Suprapubic skin (tissue), 4 donors: ENCODE measurements around the gene LEKR1. TPM values are rescaled to one million over a fixed set of nuclear protein-coding genes. Genes with fewer than 3 reads are reported as not detected.
"Not testable (repeated sequence)": the region's sequence is repeated elsewhere in the genome, so short reads cannot be mapped to it uniquely, and the experiment has no call there.

Experiments
- DNase-seq, 2 donors: peaks; one replicate each; pipeline ENCODE4 v3.0.0-alpha.2; 2019; ENCODE audit warnings: low spot score in 2 of 2
- H3K27ac ChIP-seq: fragments of 200-600 bp; sonication (generic); one replicate; pipeline ENCODE4 v1.5.1; 2019
- H3K27me3 ChIP-seq: fragments of 200-600 bp; sonication (generic); one replicate; pipeline ENCODE4 v1.5.1; 2019
- H3K36me3 ChIP-seq: fragments of 200-600 bp; sonication (generic); one replicate; pipeline ENCODE4 v1.5.1; 2019
- H3K4me1 ChIP-seq: fragments of 200-600 bp; sonication (generic); one replicate; pipeline ENCODE4 v1.5.1; 2019
- H3K4me3 ChIP-seq: fragments of 200-600 bp; sonication (generic); one replicate; pipeline ENCODE4 v1.5.1; 2019; ENCODE audit warnings: mild to moderate bottlenecking
- H3K9me3 ChIP-seq: fragments of 200-600 bp; sonication (generic); one replicate; pipeline ENCODE4 v1.5.1; 2019
- CTCF ChIP-seq, 2 donors: fragments of 200-600 bp in 1 of 2; fragments of 450-650 bp in 1 of 2; sonication (generic) in 1 of 2; IDR thresholded peaks; one replicate each; pipeline ENCODE4 v1.5.1; 2016 to 2019; ENCODE audit warnings: antibody characterized with exemption in 2 of 2, mild to moderate bottlenecking in 1 of 2, moderate library complexity in 1 of 2
- EP300 ChIP-seq: sonication (generic); formaldehyde crosslinking; IDR thresholded peaks from one replicate; pipeline ENCODE4 v1.6.1; 2017; ENCODE audit warnings: antibody characterized with exemption
- POLR2A ChIP-seq, 2 donors: fragments of 450-650 bp; IDR thresholded peaks; one replicate each; pipeline ENCODE4 v1.6.1; 2017; ENCODE audit warnings: antibody characterized with exemption in 2 of 2, mild to moderate bottlenecking in 2 of 2, moderate library complexity in 2 of 2
- POLR2AphosphoS5 ChIP-seq, 3 donors: sonication (generic); formaldehyde crosslinking; IDR thresholded peaks; one replicate each; pipeline ENCODE4 v1.6.1; 2017; ENCODE audit warnings: antibody characterized with exemption in 3 of 3
- WGBS: methylation state at CpG from one replicate; pipeline ENCODE4 v1.1.5; 2018; 5-methylcytosine and 5-hydroxymethylcytosine counted together
- total RNA-seq, 4 donors: library from RNA; depleted of rRNA; stranded (reverse); fragments of >200 nt; gene quantifications; one replicate each; pipeline ENCODE4 v1.1.0, GENCODE V29; 2016

LEKR1 gene
- total RNA-seq, 4 donors from 2014 or later: 1.0 to 3.4 (median 1.5) TPM

- no peak overlapping the region for H3K27ac ChIP-seq
- no peaks in the 10 kb centered on the region for H3K27me3 ChIP-seq
- H3K36me3 ChIP-seq: no peaks in the 10 kb centered on the region
- 78% methylated on average over 6 of the region's 6 CpGs for WGBS
- TF ChIP-seq POLR2AphosphoS5 (IDR thresholded peaks at IDR 0.05): no peak
- TF ChIP-seq POLR2A (IDR thresholded peaks at IDR 0.05): no peak
- no peak for TF ChIP-seq EP300
- H3K4me1 ChIP-seq: peaks cover 36% of the 10 kb centered on the region
- no peak overlapping the region for H3K4me3 ChIP-seq
- no peak for DNase-seq
- H3K9me3 ChIP-seq: no peaks in the 10 kb centered on the region
Observed at GRCh38 chr3:156819842-156820691, 6.1 kb upstream of the LEKR1 start.

- no peak overlapping the region for H3K4me3 ChIP-seq
- no peak for DNase-seq
- H3K27me3 ChIP-seq: no peaks in the 10 kb centered on the region
- H3K27ac ChIP-seq: no peak overlapping the region
- no peaks in the 10 kb centered on the region for H3K36me3 ChIP-seq
- no peaks in the 10 kb centered on the region for H3K9me3 ChIP-seq
- peaks cover 38% of the 10 kb centered on the region for H3K4me1 ChIP-seq
- TF ChIP-seq EP300 (no peak), POLR2AphosphoS5 (IDR thresholded peaks at IDR 0.05) (no peak), CTCF (IDR thresholded peaks at IDR 0.05) (no peak), POLR2A (IDR thresholded peaks at IDR 0.05) (no peak)
Observed at GRCh38 chr3:156820692-156821080, 5.5 kb upstream of the LEKR1 start.

GRCh38 chr3:156822626-156823260 lies 3.4 kb upstream of the LEKR1 start:
- not testable (repeated sequence) for H3K9me3 ChIP-seq, H3K27me3 ChIP-seq, H3K4me3 ChIP-seq, H3K27ac ChIP-seq, H3K36me3 ChIP-seq
- WGBS: 97% methylated on average over 18 of the region's 32 CpGs
- DNase-seq: peak in 1 of 2 donors; percentile 50
- H3K4me1 ChIP-seq: peaks cover 35% of the 10 kb centered on the region

- no peaks in the 10 kb centered on the region for H3K9me3 ChIP-seq
- H3K36me3 ChIP-seq: no peaks in the 10 kb centered on the region
- H3K27ac ChIP-seq: peak overlapping the region; percentile 91
- WGBS: 5% methylated on average over 8 of the region's 8 CpGs
- no peak for DNase-seq
- TF ChIP-seq EP300 (no peak), CTCF (IDR thresholded peaks at IDR 0.05) (no peak), POLR2A (IDR thresholded peaks at IDR 0.05) (no peak), POLR2AphosphoS5 (IDR thresholded peaks at IDR 0.05) (no peak)
- H3K27me3 ChIP-seq: no peaks in the 10 kb centered on the region
- peak overlapping the region; percentile 80 for H3K4me3 ChIP-seq
- H3K4me1 ChIP-seq: peaks cover 21% of the 10 kb centered on the region
Observed at GRCh38 chr3:156825795-156826143, 384 bp upstream of the LEKR1 start.

- Histone ChIP-seq H3K4me3 (peak overlapping the region; percentile 80), H3K9me3 (no peaks in the 10 kb centered on the region), H3K27ac (peak overlapping the region; percentile 91), H3K27me3 (no peaks in the 10 kb centered on the region), H3K36me3 (no peaks in the 10 kb centered on the region), H3K4me1 (peaks cover 21% of the 10 kb centered on the region)
- no peak for TF ChIP-seq POLR2AphosphoS5 (IDR thresholded peaks at IDR 0.05)
- no peak for TF ChIP-seq EP300
- no peak for TF ChIP-seq CTCF (IDR thresholded peaks at IDR 0.05)
- no peak for TF ChIP-seq POLR2A (IDR thresholded peaks at IDR 0.05)
- DNase-seq: no peak
- WGBS: 41% methylated on average over 16 of the region's 16 CpGs
Observed at GRCh38 chr3:156826896-156827882, 1.0 kb downstream of the LEKR1 start.
